Astrocyte (in vitro differentiated cells and primary cell): Measurements from ENCODE around the gene ZNF880.

ENCODE experiments used
- CTCF ChIP-seq: IDR thresholded peaks from 2 replicates; pipeline ENCODE4 v1.5.1; 2011; ENCODE audit warnings: low read depth, mild to moderate bottlenecking, inconsistent platforms, low read length, moderate library complexity; ENCODE audit not compliant: insufficient read depth
- EZH2 ChIP-seq: IDR thresholded peaks from 2 replicates; pipeline ENCODE4 v1.6.1; 2012; ENCODE audit warnings: mild to moderate bottlenecking, low read length, inconsistent platforms; ENCODE audit not compliant: insufficient read depth

GRCh38 chr19:52428937-52429336 lies 59.2 kb downstream of the ZNF880 start, which contains the start of gene ZNF534:
- TF ChIP-seq CTCF (no peak), EZH2 (no peak)
